GM18507 (cell line): ENCODE results near the gene MEIOB.

Experiments used
- DNase-seq: peaks from one replicate; pipeline ENCODE4 v3.0.0; 2011; ENCODE audit warnings: low read depth; ENCODE audit not compliant: insufficient read length; ENCODE audit errors: extremely low spot score
- FAIRE-seq: peaks from 2 replicates; lab custom pipeline; 2011; peaks lifted over from hg19 to GRCh38; lab: Jason Lieb, UNC

The MEIOB gene

GRCh38 chr16:1846416-1846815 lies 25.5 kb downstream of the MEIOB start:
- no peak for DNase-seq
- FAIRE-seq, result no peak

- FAIRE-seq, result no peak
- no peak for DNase-seq
These were observed 26.0 kb downstream of the MEIOB start for GRCh38 chr16:1845985-1846384.

- DNase-seq, result no peak
- no peak for FAIRE-seq
These were observed 32.4 kb downstream of the MEIOB start for GRCh38 chr16:1839554-1839953.

- no peak for DNase-seq
- FAIRE-seq, result no peak
These were observed 37.9 kb downstream of the MEIOB start for GRCh38 chr16:1834096-1834495.

- no peak for FAIRE-seq
- DNase-seq, result no peak
These were observed 39.0 kb downstream of the MEIOB start for GRCh38 chr16:1832838-1833454.

GRCh38 chr16:1831186-1832075 lies 40.5 kb downstream of the MEIOB start:
- no peak for FAIRE-seq
- no peak for DNase-seq

- FAIRE-seq (no peak), DNase-seq (no peak)
These were observed 41.8 kb downstream of the MEIOB start for GRCh38 chr16:1830213-1830612.

- FAIRE-seq, result no peak
- no peak for DNase-seq
These were observed 43.1 kb downstream of the MEIOB start for GRCh38 chr16:1828645-1829410.

GRCh38 chr16:1826691-1827573 lies 45.0 kb downstream of the MEIOB start, which contains the start of the genes FAHD1 and HAGH:
TSS of gene FAHD1 (plus strand) at chr16:1827206. CDS start at chr16:1827239, 33 bp downstream.
TSS of gene HAGH (minus strand) at chr16:1826825. CDS start at chr16:1826787, 38 bp downstream.
- DNase-seq, result peak; percentile 99
- FAIRE-seq, result peak; percentile 89

GRCh38 chr16:1825864-1826690 lies 45.9 kb downstream of the MEIOB start:
- peak; percentile 66 for DNase-seq
- FAIRE-seq, result no peak

- no peak for FAIRE-seq
- no peak for DNase-seq
These were observed 46.5 kb downstream of the MEIOB start for GRCh38 chr16:1825381-1825863.

- FAIRE-seq, result no peak
- no peak for DNase-seq
These were observed 48.1 kb downstream of the MEIOB start for GRCh38 chr16:1823821-1824220.

GRCh38 chr16:1822801-1823200 lies 49.2 kb downstream of the MEIOB start:
- DNase-seq (no peak), FAIRE-seq (no peak)

GRCh38 chr16:1821861-1822611 lies 49.9 kb downstream of the MEIOB start:
- no peak for FAIRE-seq
- no peak for DNase-seq

GRCh38 chr16:1820946-1821290 lies 51.0 kb downstream of the MEIOB start:
- FAIRE-seq (no peak), DNase-seq (no peak)

- no peak for FAIRE-seq
- no peak for DNase-seq
These were observed 51.6 kb downstream of the MEIOB start for GRCh38 chr16:1820096-1820945.

- FAIRE-seq (no peak), DNase-seq (no peak)
These were observed 52.4 kb downstream of the MEIOB start for GRCh38 chr16:1819611-1820010.
